ENCODE data around the gene THOC2.
"Not testable (repeated sequence)": the region's sequence is repeated elsewhere in the genome, so short reads cannot be mapped to it uniquely, and the experiment has no call there.

The THOC2 gene

DNA sequence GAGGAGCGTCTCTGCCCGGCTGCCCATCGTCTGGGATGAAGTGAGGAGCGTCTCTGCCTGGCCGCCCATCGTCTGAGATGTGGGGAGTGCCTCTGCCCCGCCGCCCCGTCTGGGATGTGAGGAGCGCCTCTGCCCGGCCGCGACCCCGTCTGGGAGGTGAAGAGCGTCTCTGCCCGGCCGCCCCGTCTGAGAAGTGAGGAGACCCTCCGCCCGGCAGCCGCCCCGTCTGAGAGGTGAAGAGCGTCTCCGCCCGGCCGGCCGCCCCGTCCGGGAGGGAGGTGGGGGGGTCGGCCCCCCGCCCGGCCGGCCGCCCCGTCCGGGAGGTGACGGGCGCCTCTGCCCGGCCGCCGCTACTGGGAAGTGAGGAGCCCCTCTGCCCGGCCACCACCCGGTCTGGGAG, 1.2 kb upstream of the THOC2 start:
- DNase-seq, result not testable (repeated sequence)

DNA sequence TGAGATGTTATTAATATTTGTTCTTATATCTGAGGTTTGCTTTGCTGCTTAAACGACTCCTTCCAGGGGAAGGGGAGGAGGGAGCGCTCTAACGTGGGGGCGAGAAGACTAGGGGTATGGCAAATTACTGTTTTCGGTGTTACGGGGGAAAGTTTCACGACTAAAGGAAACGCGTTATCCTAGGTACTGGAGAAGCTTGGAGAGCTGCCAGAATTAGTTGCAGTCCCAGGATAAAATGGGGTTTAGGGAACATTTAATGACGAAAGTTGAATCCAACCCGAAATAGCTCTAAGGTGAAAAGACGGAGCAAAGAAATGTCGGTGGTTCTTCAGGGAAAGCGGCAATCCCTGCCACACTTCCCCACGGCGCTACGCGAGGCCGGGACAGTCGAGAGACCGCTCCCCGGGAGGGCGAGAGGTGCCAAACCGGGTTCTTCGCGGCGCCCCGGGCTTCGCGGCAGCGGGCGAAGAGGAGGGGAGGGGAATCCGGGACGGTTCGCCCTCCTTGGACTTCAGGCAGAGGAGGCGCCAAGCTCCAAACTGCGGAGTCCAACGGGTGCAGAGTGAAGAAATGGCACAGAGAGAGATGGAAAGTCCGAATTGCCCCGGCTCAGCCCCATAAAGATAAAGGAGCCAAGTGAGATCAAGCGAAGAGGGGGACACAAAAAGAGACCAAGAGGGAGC, 724 bp downstream of the THOC2 start:
- no peak for DNase-seq

DNA sequence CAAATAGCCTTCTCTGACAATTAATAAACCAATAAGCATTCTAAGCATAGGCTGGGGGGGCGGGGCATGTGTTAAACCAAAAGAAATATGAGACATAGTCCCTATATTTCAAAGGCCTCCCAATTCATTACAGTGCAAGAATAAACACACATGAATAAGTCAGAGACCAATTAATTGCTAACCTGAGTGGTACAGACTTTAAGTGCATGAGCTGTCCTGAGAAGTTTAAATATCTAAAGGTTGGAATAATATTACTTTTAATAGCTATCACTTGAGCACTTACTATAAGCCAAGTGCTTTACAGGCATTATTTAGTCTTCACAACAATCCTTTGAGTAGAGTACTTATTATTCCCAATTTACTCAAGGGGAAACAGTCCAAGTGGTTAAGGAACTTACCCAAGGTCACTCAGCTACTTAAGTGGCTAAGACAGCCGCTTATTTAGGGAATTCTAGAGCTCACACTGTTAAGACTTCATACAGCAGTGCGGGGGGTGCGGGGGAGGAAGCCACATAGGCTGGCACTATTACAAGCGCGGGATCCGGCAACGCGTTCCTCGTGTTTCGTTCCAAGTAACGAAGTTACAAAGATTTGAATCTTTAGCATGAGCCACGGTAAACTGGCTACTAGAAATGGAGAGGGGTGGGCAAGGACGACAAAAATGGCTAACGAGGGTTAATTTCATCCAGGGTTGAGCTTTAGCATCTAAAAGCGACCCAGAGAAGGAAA, 1.4 kb downstream of the THOC2 start:
- no peak for DNase-seq

DNA sequence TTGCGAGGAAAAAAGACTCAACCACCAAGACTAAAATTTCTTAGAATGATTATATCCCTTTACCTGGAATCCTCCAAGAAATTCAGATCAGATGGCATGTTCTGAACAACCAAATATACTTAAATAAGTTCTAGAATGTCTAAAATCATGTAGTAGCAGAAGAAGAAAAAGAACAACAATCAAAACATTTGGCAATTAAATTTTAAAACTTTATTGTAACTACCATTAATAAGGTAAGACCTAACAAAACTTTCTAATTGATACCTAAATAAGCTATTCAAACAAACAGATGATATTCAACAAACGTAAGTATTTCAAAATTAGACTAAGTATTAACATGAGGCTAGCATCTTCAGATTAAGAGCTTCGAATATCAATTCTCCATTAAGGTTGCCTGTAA, 4.3 kb downstream of the THOC2 start:
- DNase-seq, result no peak

DNA sequence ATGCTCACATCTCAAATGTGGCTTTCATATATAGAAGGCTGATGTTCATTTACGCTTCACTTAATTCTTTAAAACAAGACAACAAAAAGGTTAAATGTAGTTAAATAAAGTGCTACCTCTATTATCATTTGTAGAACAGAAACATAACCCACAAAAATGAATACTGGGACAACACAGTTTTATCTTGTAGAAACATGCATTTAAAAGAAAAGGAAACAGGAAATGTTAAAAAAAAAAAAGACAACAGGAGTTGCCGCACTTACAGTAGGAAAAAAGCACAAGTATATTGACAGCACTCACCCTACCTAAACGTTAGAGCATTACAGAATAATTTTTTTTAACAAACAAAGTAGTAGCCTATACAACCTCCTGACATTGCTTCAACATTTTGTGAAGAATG, 4.8 kb downstream of the THOC2 start:
- no peak for DNase-seq

DNA sequence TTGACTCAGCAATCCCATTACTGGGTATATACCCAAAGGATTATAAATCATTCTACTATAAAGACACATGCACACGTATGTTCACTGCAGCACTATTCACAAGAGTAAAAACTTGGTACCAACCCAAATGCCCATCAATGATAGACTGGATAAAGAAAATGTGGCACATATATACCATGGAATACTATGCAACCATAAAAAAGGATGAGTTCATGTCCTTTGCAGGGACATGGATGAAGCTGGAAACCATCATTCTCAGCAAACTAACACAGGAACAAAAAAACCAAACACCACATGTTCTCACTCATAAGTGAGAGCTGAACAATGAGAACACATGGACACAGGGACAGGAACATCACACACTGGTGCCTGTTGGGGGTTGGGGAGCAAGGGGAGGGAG, 10.7 kb downstream of the THOC2 start:
- not testable (repeated sequence) for DNase-seq

DNA sequence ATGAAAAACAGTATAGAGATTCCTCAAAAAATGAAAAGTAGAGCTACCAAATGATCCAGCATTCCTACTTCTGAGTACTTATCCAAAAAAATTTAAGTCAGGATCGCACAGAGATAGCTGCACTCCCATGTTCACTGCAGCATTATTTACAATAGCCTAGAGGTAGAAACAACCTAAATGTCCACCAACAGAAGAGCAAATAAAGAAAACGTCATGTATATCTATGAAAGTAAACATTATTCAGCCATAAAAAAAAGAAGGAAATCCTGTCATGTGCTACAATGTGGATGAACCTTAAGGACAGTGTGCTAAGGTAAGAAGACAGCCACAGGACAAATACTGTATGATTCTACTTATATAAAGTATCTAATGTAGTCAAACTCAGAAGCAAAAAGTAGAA, 12.4 kb downstream of the THOC2 start:
- DNase-seq, result no peak

DNA sequence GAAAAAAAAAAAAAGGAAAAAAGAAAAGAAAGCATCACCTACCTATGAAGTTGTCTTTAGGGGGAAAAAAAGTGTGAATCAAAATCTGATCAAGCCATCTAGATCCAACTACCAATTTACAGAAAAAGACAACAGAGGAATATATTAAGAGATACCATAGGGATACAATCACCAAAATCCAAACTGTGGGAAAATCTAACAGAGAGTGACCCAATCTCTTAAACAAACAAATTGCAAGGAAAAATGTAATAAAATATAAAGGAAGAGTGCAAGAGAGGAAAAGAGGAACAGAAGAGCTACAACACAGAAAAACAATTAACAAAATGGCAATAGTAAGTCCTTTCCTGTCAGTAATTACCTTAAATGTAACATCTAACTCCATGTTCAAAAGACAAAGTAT, 19.0 kb downstream of the THOC2 start:
- DNase-seq, result no peak

DNA sequence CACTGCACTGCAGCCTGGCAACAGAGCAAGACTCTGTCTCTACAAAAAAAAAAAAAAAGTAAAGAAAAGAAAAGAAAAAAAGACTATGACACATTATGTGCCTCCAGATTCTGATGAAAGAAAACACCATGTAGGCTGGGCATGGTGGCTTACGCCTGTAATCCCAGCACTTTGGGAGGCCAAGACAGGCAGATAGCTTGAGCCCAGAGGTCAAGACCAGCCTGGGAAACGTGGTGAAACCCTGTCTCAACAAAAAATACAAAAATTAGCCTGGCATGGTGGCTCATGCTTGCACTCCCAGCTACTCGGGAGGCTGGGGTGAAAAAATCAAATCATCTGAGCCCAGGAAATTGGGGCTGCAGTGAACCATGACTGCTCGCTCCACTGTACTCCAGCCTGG, 19.4 kb downstream of the THOC2 start:
- DNase-seq, result no peak

DNA sequence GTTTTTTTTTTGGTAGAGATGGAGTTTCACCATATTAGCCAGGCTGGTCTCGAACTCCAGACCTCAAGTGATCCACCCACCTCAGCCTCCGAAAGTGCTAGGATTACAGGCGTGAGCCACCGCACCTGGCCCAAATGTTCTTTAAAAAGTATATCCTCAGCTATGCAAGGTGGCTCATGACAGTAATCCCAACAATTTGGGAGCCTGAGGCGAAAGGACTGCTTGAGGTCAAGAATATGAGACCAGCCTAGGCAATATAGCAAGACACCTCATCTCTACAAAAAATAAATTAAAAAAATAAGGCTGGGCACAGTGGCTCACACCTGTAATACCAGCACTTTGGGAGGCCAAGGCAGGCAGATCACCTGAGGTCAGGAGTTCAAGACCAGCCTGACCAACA, 21.7 kb downstream of the THOC2 start:
- DNase-seq, result not testable (repeated sequence)

DNA sequence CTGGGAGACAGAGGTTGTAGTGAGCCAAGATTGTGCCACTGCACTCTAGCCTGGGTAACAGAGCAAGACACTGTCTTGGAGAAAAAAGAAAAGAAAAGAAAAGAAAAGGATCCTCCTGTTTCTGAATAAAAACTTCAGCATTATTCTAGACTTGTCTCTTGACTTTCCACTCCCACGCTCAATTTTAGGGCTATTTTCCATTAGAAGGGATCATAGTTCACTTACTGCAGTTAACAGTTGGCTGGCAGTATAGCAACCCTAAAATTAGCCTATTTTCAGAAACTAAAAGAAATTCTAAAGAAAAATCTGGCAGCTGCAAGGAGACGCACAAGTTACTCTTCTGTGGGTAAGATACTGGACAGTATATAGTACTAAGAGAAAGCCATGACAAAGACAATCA, 28.1 kb downstream of the THOC2 start:
- no peak for DNase-seq

DNA sequence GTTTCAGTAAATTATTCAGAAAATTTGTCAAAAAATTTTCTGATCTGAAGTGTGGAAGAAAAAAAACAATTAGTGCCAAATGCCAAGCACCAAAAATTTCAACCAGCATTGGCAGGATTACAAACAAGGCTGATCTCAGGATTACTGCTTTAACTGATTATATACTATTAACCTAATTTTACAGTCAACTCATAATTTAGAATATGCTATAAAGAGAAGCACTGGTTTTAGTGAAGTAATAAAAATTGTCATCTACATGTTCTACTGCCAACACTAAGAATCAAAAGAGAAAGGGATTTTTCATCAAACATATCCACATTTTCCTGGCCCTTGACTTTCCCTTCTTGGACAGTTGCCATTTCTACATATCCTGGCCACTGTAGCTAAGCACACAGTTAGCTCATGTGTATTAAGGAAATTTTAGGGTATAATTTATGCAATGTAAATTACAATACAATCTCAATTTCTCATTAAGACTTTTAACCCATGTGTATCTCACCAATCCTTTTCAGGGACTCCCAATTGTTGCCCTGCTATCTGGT, 33.8 kb downstream of the THOC2 start:
- DNase-seq, result peak; percentile 11

DNA sequence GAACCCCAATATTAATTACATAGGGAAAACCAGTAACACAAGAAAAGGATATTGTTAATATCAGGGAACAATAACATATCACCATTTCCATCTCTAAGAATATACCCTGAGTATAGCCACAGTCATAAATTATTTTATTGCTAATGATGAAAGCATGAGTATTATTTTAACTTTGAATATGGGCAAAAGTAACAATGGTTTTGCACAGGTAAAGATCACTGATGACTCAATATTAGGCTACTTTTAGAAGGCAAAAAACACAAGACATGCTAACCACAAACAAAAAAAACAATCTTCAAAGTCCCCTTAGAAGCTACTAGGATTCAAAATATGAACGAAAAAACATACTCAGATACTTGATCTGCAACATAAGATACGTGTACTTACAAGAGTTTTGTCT, 36.5 kb downstream of the THOC2 start:
- no peak for DNase-seq

DNA sequence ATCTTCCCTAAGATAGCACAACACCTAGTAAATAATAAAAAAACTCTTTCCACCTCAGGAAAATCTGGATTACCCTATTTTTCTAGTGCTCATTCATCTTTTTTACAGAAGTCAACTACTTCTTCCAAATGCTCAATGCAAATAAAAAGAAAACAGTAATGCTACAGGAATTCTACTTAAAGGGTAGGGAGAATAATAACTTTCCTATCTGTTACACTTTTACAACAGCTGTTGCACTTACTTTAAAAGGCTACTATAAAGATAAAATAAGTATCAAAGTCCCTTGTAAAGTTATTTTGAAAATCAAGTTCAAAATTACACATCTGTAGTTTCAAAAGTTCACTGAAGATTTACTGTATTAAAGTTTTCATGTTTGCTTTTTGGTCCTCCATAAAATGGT, 37.6 kb downstream of the THOC2 start:
- no peak for DNase-seq

DNA sequence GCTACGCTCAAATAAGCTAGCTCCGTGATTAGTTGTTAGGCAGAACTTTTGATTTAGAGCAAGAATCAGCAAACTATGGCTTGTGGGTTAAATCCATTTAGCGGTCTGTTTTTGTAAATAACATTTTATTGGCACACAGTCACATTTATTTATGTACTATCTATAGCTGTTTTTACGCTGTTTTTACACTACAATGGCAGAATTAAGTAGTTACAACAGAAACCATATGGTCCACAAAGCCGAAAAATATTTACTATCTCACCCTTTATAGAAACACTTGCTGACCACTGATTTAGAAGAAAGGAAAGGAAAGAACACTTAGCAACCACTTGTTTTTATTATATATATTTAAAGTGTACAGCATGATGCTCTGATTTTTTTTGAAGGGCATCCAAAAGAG, 41.1 kb downstream of the THOC2 start:
- DNase-seq, result no peak

DNA sequence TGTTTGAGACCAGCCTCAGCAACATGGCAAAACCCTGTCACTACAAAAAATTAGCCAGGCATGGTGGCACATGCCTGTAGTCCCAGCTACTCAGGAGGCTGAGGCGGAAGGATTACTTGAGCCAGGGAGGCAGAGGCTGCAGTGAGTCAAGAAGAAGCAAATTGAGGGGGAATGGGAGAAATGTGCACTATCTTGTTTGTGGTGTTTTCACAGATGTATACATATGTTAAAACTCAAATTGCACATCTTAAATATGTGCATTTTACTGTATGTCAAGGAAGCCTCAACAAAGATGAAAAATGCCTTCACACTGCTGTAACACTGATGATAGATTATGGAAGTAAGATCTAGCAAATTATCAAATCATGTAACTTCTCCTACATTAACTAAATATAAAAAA, 44.3 kb downstream of the THOC2 start:
- DNase-seq, result no peak

DNA sequence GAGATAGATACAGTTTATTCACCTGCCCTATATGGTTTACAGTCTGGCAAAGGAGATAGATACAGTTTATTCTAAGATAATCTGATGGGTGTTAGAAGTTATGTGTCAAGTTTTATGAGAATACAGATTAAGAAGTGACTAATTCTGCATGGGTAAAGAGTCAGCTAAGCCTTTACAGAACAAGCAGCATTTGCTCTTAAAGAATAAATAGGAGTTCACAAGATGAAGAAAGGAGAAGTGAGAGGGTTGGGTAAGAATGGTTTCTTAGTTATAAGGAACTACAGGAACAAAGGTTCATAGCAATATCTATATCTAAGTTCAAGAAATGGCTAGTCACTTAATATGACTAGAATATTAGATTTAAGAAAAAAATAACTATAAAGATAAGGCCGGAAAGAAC, 47.6 kb downstream of the THOC2 start:
- no peak for DNase-seq

DNA sequence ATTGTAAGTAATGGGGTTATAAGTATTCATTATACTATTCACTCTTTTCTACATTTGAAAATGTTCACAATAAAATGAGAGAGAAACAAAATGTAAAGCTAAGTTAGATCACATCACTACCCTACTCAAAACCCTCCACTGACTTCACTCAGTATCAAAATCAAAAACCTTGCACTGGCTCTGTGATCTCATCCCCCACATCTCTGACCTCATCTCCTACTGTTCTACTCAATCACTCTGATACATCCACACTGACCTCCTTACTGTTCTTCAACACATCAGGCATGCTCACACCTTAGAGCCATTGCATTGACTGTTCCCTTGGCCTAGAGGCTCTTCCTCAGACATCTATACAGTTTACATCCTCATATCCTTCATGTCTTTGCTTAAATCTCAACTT, 50.7 kb downstream of the THOC2 start:
- DNase-seq, result no peak

DNA sequence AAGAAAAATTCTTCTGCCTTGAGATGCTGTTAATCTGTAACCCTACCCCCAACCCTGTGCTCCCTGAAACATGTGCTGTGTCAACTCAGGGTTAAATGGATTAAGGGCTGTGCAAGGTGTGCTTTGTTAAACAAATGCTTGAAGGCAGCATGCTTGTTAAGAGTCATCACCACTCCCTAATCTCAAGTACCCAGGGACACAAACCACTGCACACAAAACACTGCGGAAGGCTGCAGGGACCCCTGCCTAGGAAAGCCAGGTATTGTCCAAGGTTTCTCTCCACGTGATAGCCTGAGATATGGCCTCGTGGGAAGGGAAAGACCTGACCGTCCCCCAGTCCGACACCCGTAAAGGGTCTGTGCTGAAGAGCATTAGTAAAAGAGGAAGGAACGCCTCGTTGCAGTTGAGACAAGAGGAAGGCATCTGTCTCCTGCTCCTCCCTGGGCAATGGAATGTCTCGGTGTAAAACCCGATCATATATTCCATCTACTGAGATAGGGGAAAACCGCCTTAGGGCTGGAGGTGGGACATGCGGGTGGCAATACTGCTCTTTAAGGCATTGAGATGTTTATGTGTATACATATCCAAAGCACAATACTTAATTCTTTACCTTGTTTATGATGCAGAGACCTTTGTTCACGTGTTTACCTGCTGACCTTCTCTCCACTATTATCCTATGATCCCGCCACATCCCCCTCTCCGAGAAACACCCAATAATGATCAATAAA, 53.0 kb downstream of the THOC2 start:
- DNase-seq, result not testable (repeated sequence)

DNA sequence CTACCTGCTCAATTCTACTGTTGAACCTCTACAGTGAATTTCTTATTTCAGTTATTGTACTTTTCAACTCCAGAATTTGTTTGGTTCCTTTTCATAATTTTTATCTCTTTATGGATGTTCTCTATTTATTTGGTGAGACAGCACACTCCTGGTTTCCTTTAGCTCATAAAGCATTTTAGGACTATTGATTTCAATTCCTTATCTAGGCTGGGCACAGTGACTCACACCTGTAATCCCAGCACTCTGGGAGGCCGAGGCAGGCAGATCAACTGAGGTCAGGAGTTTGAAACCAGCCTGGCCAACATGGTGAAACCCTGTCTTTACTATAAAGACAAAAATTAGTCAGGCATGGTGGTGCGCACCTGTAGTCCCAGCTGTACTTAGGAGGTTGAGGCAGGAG, 57.7 kb downstream of the THOC2 start:
- DNase-seq, result no peak

DNA sequence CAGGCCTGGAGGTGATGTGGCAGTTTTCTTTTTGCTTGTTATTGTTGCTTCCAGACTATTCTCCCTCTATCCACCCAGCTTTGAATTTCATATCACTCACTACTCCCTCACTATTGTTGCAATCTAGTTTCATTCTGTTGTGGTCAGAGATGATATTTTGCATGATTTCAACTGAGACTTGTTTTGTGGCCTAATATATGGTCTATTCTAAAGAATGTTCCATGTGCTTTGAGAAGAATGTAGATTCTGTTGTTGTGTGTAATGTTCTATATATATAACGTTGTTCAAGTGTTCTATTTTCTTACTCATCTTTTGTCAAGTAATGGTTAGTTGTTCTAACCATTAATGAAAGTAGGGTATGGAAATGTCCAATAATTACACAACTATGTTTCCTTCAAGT, 59.0 kb downstream of the THOC2 start:
- DNase-seq, result peak; percentile 6

DNA sequence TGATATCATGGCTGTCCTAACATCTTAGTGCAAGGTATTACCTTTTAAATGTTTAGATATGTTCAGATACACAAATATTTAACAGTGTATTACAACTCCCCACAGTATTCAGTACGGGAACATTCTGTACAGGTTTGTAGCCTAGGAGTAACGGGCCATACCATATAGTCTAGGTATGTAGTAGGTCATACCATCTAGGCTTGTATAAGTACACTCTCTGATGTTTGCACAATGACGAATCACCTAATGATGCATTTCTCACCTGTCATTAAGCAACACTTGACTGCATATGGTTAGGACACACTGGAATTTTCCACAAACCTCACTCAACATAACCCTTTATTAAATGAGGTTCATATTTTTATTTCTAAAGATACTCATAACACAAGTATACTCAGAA, 67.7 kb downstream of the THOC2 start:
- DNase-seq, result peak; percentile 1

DNA sequence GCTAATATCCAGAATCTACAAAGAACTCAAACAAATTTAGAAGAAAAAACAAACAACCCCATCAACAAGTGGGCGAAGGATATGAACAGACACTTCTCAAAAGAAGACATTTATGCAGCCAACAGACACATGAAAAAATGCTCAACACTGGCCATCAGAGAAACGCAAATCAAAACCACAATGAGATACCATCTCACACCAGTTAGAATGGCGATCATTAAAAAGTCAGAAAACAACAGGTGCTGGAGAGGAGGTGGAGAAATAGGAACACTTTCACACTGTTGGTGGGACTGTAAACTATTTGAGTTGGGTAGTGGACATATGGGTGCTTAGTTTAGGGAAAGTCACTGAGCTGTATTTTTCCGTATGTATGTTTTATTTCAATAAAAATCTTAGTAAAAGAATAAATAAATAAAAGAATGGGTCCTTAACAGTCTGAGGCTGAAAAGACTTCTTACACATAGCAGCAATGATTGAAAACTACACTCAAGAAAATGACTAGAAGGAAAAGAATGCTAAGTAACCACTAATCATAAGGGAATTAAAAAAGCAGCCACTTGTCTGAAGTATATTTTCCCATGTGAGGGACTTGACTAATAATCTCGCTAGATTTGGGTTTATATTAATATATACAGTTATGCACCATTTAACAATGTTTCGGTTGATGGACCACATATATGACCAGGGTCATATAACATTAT, 68.2 kb downstream of the THOC2 start:
- DNase-seq, result peak; percentile 39
